ENCODE measurements around the gene NFKBIB. TPM values are rescaled to one million over a fixed set of nuclear protein-coding genes. Genes with fewer than 3 reads are reported as not detected.

Gene NFKBIB
- total and polyA plus RNA-seq, 2 of the 13 experiments (the other 11 are each of a cell fraction or from before 2014, with no cell fraction given), result 8.6 to 14.9 TPM

GRCh38 chr19:38917921-38918491, 18.2 kb downstream of the NFKBIB start (continued):
- no peak for TF ChIP-seq BRF2 (CRISPR knock-in tag; IDR thresholded peaks at IDR 0.05)
- TF ChIP-seq, protein P1, sequence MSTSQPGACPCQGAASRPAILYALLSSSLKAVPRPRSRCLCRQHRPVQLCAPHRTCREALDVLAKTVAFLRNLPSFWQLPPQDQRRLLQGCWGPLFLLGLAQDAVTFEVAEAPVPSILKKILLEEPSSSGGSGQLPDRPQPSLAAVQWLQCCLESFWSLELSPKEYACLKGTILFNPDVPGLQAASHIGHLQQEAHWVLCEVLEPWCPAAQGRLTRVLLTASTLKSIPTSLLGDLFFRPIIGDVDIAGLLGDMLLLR (CRISPR knock-in tag; IDR thresholded peaks at IDR 0.05), result no peak
- no peak for TF ChIP-seq PHF21A (CRISPR knock-in tag; IDR thresholded peaks at IDR 0.05)
- peak; percentile 98 for TF ChIP-seq ZNF263 (CRISPR knock-in tag; IDR thresholded peaks at IDR 0.05)
- peak; percentile 58; the same call in 1 of the 2 replicates for TF ChIP-seq ZMYM3 (CRISPR knock-in tag; IDR thresholded peaks at IDR 0.05)
- no peak for TF ChIP-seq KAT8 (CRISPR knock-in tag; IDR thresholded peaks at IDR 0.05)
- TF ChIP-seq ZNF496 (CRISPR knock-in tag; IDR thresholded peaks at IDR 0.05; ENCODE audit: insufficient replicate concordance), result no peak
- TF ChIP-seq ZNF24 (IDR thresholded peaks at IDR 0.05), result no peak
- no peak for TF ChIP-seq ZSCAN21 (CRISPR knock-in tag; IDR thresholded peaks at IDR 0.05; ENCODE audit: borderline replicate concordance)
- TF ChIP-seq ZNF672 (CRISPR knock-in tag; IDR thresholded peaks at IDR 0.05), result no peak
- no peak for TF ChIP-seq NCOA5 (CRISPR knock-in tag; IDR thresholded peaks at IDR 0.05)
- TF ChIP-seq ZBTB33 (CRISPR knock-in tag; IDR thresholded peaks at IDR 0.05), result no peak
- TF ChIP-seq, protein P2, sequence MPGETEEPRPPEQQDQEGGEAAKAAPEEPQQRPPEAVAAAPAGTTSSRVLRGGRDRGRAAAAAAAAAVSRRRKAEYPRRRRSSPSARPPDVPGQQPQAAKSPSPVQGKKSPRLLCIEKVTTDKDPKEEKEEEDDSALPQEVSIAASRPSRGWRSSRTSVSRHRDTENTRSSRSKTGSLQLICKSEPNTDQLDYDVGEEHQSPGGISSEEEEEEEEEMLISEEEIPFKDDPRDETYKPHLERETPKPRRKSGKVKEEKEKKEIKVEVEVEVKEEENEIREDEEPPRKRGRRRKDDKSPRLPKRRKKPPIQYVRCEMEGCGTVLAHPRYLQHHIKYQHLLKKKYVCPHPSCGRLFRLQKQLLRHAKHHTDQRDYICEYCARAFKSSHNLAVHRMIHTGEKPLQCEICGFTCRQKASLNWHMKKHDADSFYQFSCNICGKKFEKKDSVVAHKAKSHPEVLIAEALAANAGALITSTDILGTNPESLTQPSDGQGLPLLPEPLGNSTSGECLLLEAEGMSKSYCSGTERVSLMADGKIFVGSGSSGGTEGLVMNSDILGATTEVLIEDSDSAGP (CRISPR knock-in tag; IDR thresholded peaks at IDR 0.05; ENCODE audit: borderline replicate concordance), result peak; percentile 35; the same call in 1 of the 2 replicates
- TF ChIP-seq SRSF4 (IDR thresholded peaks at IDR 0.05; ENCODE audit: low read depth, low read length, poor library complexity, severe bottlenecking), result no peak
- no peak for TF ChIP-seq CENPX (CRISPR knock-in tag; IDR thresholded peaks at IDR 0.05)
- TF ChIP-seq, protein P3, sequence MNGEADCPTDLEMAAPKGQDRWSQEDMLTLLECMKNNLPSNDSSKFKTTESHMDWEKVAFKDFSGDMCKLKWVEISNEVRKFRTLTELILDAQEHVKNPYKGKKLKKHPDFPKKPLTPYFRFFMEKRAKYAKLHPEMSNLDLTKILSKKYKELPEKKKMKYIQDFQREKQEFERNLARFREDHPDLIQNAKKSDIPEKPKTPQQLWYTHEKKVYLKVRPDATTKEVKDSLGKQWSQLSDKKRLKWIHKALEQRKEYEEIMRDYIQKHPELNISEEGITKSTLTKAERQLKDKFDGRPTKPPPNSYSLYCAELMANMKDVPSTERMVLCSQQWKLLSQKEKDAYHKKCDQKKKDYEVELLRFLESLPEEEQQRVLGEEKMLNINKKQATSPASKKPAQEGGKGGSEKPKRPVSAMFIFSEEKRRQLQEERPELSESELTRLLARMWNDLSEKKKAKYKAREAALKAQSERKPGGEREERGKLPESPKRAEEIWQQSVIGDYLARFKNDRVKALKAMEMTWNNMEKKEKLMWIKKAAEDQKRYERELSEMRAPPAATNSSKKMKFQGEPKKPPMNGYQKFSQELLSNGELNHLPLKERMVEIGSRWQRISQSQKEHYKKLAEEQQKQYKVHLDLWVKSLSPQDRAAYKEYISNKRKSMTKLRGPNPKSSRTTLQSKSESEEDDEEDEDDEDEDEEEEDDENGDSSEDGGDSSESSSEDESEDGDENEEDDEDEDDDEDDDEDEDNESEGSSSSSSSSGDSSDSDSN (CRISPR knock-in tag; IDR thresholded peaks at IDR 0.05), result no peak
- TF ChIP-seq, protein P4, sequence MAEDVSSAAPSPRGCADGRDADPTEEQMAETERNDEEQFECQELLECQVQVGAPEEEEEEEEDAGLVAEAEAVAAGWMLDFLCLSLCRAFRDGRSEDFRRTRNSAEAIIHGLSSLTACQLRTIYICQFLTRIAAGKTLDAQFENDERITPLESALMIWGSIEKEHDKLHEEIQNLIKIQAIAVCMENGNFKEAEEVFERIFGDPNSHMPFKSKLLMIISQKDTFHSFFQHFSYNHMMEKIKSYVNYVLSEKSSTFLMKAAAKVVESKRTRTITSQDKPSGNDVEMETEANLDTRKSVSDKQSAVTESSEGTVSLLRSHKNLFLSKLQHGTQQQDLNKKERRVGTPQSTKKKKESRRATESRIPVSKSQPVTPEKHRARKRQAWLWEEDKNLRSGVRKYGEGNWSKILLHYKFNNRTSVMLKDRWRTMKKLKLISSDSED (CRISPR knock-in tag; IDR thresholded peaks at IDR 0.05), result no peak
- TF ChIP-seq AGO2 (optimal IDR thresholded peaks at IDR 0.05; ENCODE audit: low read depth, low read length), result no peak
- TF ChIP-seq ZNF674 (CRISPR knock-in tag; IDR thresholded peaks at IDR 0.05; ENCODE audit: low read depth), result no peak
- no peak for TF ChIP-seq ZNF326 (CRISPR knock-in tag; IDR thresholded peaks at IDR 0.05; ENCODE audit: borderline replicate concordance)
